Measurements from ENCODE around the gene SUV39H1.

GRCh38 chrX:48703642-48704481 is 7.3 kb downstream of the SUV39H1 start:
- TF ChIP-seq CTCF (IDR thresholded peaks at IDR 0.05; ENCODE audit: low read depth, low read length, poor library complexity, severe bottlenecking) (no peak), EZH2phosphoT487 (IDR thresholded peaks at IDR 0.05; ENCODE audit: borderline replicate concordance, low read length) (no peak)
